ENCODE data around the gene TRAPPC2L. TPM values are rescaled to one million over a fixed set of nuclear protein-coding genes. Genes with fewer than 3 reads are reported as not detected.

The TRAPPC2L gene
- total and polyA plus RNA-seq, 2 of the 13 experiments (the other 11 are each of a cell fraction or from before 2014, with no cell fraction given) = 96.3 to 107 TPM

- TF ChIP-seq ZNF770 (CRISPR knock-in tag; IDR thresholded peaks at IDR 0.05) (no peak), AKNA (CRISPR knock-in tag; IDR thresholded peaks at IDR 0.05; ENCODE audit: borderline replicate concordance) (no peak), ZNF550 (CRISPR knock-in tag; IDR thresholded peaks at IDR 0.05; ENCODE audit: borderline replicate concordance) (no peak), HES4 (CRISPR knock-in tag; IDR thresholded peaks at IDR 0.05; ENCODE audit: borderline replicate concordance) (no peak), ATF2 (CRISPR knock-in tag; IDR thresholded peaks at IDR 0.05) (0 out of 2 replicates have a peak, but pooled peaks have one; percentile 25), NFE2 (CRISPR knock-in tag; IDR thresholded peaks at IDR 0.05) (no peak), CEBPZ (IDR thresholded peaks at IDR 0.05; ENCODE audit: low read length) (no peak), EP300 (IDR thresholded peaks at IDR 0.05; ENCODE audit: low read depth in 2 of 2, low read length in 2 of 2) (no peak), EP300 (CRISPR knock-in tag; IDR thresholded peaks at IDR 0.05; ENCODE audit: borderline replicate concordance) (no peak), ZNF296 (CRISPR knock-in tag; conservative IDR thresholded peaks at IDR 0.05) (no peak), PLRG1 (conservative IDR thresholded peaks at IDR 0.05) (no peak), ZNF563 (CRISPR knock-in tag; IDR thresholded peaks at IDR 0.05) (no peak), SMYD3 (CRISPR knock-in tag; IDR thresholded peaks at IDR 0.05) (no peak), EED (CRISPR knock-in tag; IDR thresholded peaks at IDR 0.05) (no peak), ZNF17 (CRISPR knock-in tag; IDR thresholded peaks at IDR 0.05) (no peak), PHB2 (IDR thresholded peaks at IDR 0.05; ENCODE audit: partially characterized antibody) (no peak), ZNF792 (CRISPR knock-in tag; IDR thresholded peaks at IDR 0.05) (no peak), CHD4 (IDR thresholded peaks at IDR 0.05; ENCODE audit: borderline replicate concordance, low read length) (no peak), POLR2A (IDR thresholded peaks at IDR 0.05; ENCODE audit: insufficient read depth in 1 of 2, low read depth in 2 of 2, low read length in 2 of 2) (no peak), ZSCAN30 (CRISPR knock-in tag; IDR thresholded peaks at IDR 0.05) (no peak)
These were observed 40.9 kb upstream of the TRAPPC2L start (continued) for GRCh38 chr16:88815901-88816589.

All from HepG2 (cell line).